DND-41 (cell line): ENCODE data around the gene TUT4.
"Not testable (repeated sequence)": the region's sequence is repeated elsewhere in the genome, so short reads cannot be mapped to it uniquely, and the experiment has no call there.

Experiments
- ATAC-seq: fragments of 200-7000 bp; cut with Tn5 transposase; 3 replicates; pipeline ENCODE4 v1.9.1; 2021; ENCODE audit warnings: low read depth; ENCODE audit not compliant: insufficient read depth
- DNase-seq: peaks from one replicate; pipeline ENCODE4 v3.0.0-alpha.2; 2020
- H2AFZ ChIP-seq: 2 replicates; pipeline ENCODE4 v1.6.0; 2012; ENCODE audit warnings: low read depth, low read length
- H3K27ac ChIP-seq: 2 replicates; pipeline ENCODE4 v1.5.1; 2012; ENCODE audit warnings: low read length, inconsistent platforms
- H3K27me3 ChIP-seq: fragments of 200-600 bp; sonication (generic); 2 replicates; pipeline ENCODE4 v1.6.0; 2012; ENCODE audit warnings: low read length, mild to moderate bottlenecking, inconsistent platforms; ENCODE audit not compliant: insufficient read depth, poor library complexity
- H3K36me3 ChIP-seq: 2 replicates; pipeline ENCODE4 v1.5.1; 2012; ENCODE audit warnings: low read length, inconsistent platforms; ENCODE audit not compliant: insufficient read depth
- H3K4me1 ChIP-seq: 2 replicates; pipeline ENCODE4 v1.5.1; 2012; ENCODE audit warnings: mild to moderate bottlenecking, low read length; ENCODE audit not compliant: insufficient read depth
- H3K4me2 ChIP-seq: 2 replicates; pipeline ENCODE4 v1.6.0; 2012; ENCODE audit warnings: mild to moderate bottlenecking, moderate library complexity, low read length, inconsistent platforms; ENCODE audit not compliant: insufficient read depth
- H3K4me3 ChIP-seq, 2 experiments: fragments of 200-600 bp in 1 of 2; shearing (Covaris generic) in 1 of 2; 2 replicates each; pipeline ENCODE4 v1.5.1; 2012 to 2016; ENCODE audit warnings: inconsistent platforms in 2 of 2, low read length in 2 of 2, mild to moderate bottlenecking in 2 of 2, low read depth in 1 of 2, moderate library complexity in 1 of 2
- H3K79me2 ChIP-seq: 2 replicates; pipeline ENCODE4 v1.6.0; 2012; ENCODE audit warnings: low read length, inconsistent platforms; ENCODE audit not compliant: insufficient read depth
- H3K9ac ChIP-seq: 2 replicates; pipeline ENCODE4 v1.6.0; 2012; ENCODE audit warnings: low read depth, mild to moderate bottlenecking, inconsistent platforms, low read length, moderate library complexity
- H3K9me3 ChIP-seq: 2 replicates; pipeline ENCODE4 v1.5.1; 2012; ENCODE audit warnings: low read length, moderate library complexity, mild to moderate bottlenecking, inconsistent platforms; ENCODE audit not compliant: insufficient read depth, severe bottlenecking
- H4K20me1 ChIP-seq: 2 replicates; pipeline ENCODE4 v1.6.0; 2012; ENCODE audit warnings: low read length; ENCODE audit not compliant: insufficient read depth
- CTCF ChIP-seq: IDR thresholded peaks from 2 replicates; pipeline ENCODE4 v1.5.1; 2012; ENCODE audit warnings: borderline replicate concordance, low read length, moderate library complexity, mild to moderate bottlenecking; ENCODE audit not compliant: poor library complexity, severe bottlenecking; ENCODE audit errors: extremely low read depth
- EZH2 ChIP-seq: IDR thresholded peaks from 3 replicates; pipeline ENCODE4 v1.6.1; 2012; ENCODE audit warnings: borderline replicate concordance, low read depth, mild to moderate bottlenecking, moderate library complexity, low read length, inconsistent platforms; ENCODE audit not compliant: severe bottlenecking

The TUT4 gene

GRCh38 chr1:52579415-52579814 is 26.5 kb upstream of the TUT4 start:
- H3K4me2 ChIP-seq, result no peak overlapping the region
- no peak overlapping the region for H3K4me3 ChIP-seq
- no peak overlapping the region for H2AFZ ChIP-seq
- no peak overlapping the region for H3K9ac ChIP-seq
- no peaks in the 10 kb centered on the region for H3K36me3 ChIP-seq
- ATAC-seq (peak; percentile 27; the same call in 1 of the 3 replicates), DNase-seq (no peak)
- no peaks in the 10 kb centered on the region for H4K20me1 ChIP-seq
- no peaks in the 10 kb centered on the region for H3K79me2 ChIP-seq
- no peaks in the 10 kb centered on the region for H3K4me1 ChIP-seq
- H3K27me3 ChIP-seq, result no peaks in the 10 kb centered on the region
- TF ChIP-seq CTCF, result no peak
- no peak for TF ChIP-seq EZH2
- H3K27ac ChIP-seq, result no peak overlapping the region
- H3K9me3 ChIP-seq, result no peaks in the 10 kb centered on the region

- H3K27ac ChIP-seq, DNase-seq, H3K79me2 ChIP-seq, H4K20me1 ChIP-seq, H2AFZ ChIP-seq, H3K9ac ChIP-seq, H3K4me2 ChIP-seq, H3K36me3 ChIP-seq, H3K4me3 ChIP-seq, H3K9me3 ChIP-seq, H3K27me3 ChIP-seq, ATAC-seq, H3K4me1 ChIP-seq: not testable (repeated sequence)
These were observed 25.2 kb upstream of the TUT4 start for GRCh38 chr1:52578066-52578465.

- H3K79me2 ChIP-seq, result no peaks in the 10 kb centered on the region
- H3K4me2 ChIP-seq, result no peak overlapping the region
- no peaks in the 10 kb centered on the region for H3K4me1 ChIP-seq
- no peaks in the 10 kb centered on the region for H3K9me3 ChIP-seq
- no peaks in the 10 kb centered on the region for H3K36me3 ChIP-seq
- no peaks in the 10 kb centered on the region for H4K20me1 ChIP-seq
- H3K9ac ChIP-seq, result no peak overlapping the region
- DNase-seq, result no peak
- H3K27ac ChIP-seq, result no peak overlapping the region
- TF ChIP-seq EZH2 (no peak), CTCF (no peak)
- ATAC-seq, result no peak
- H2AFZ ChIP-seq, result no peak overlapping the region
- H3K27me3 ChIP-seq, result no peaks in the 10 kb centered on the region
- H3K4me3 ChIP-seq, result no peak overlapping the region
These were observed 23.2 kb upstream of the TUT4 start for GRCh38 chr1:52576074-52576473.

- H4K20me1 ChIP-seq, result no peaks in the 10 kb centered on the region
- no peak overlapping the region for H3K27ac ChIP-seq
- H3K4me2 ChIP-seq, result no peak overlapping the region
- H3K27me3 ChIP-seq, result no peaks in the 10 kb centered on the region
- H3K9ac ChIP-seq, result no peak overlapping the region
- H3K4me3 ChIP-seq, result no peak overlapping the region
- no peaks in the 10 kb centered on the region for H3K36me3 ChIP-seq
- no peaks in the 10 kb centered on the region for H3K4me1 ChIP-seq
- no peaks in the 10 kb centered on the region for H3K79me2 ChIP-seq
- no peaks in the 10 kb centered on the region for H3K9me3 ChIP-seq
- H2AFZ ChIP-seq, result no peak overlapping the region
- ATAC-seq, result no peak
- TF ChIP-seq CTCF (no peak), EZH2 (no peak)
- no peak for DNase-seq
These were observed 21.7 kb upstream of the TUT4 start for GRCh38 chr1:52574594-52574993.
